ENCODE measurements around the gene APOL3. TPM values are rescaled to one million over a fixed set of nuclear protein-coding genes. Genes with fewer than 3 reads are reported as not detected.

APOL3 gene
- total and polyA plus RNA-seq, 2 of the 13 experiments (the other 11 are each of a cell fraction or from before 2014, with no cell fraction given), result 3.8 to 5.4 TPM

GRCh38 chr22:36156119-36156514 is 4.4 kb downstream of the APOL3 start (continued):
- TF ChIP-seq ARNT2 (CRISPR knock-in tag; IDR thresholded peaks at IDR 0.05; ENCODE audit: low read depth) (0 out of 2 replicates have a peak, but pooled peaks have one; percentile 36), ZSCAN22 (CRISPR knock-in tag; IDR thresholded peaks at IDR 0.05) (no peak), HMGXB4 (CRISPR knock-in tag; IDR thresholded peaks at IDR 0.05; ENCODE audit: borderline replicate concordance in 1 of 2, low read depth in 1 of 2) (no peak; a peak in 1 of 4 replicates), ARHGAP35 (CRISPR knock-in tag; IDR thresholded peaks at IDR 0.05; ENCODE audit: borderline replicate concordance) (no peak), ZNF512B (CRISPR knock-in tag; IDR thresholded peaks at IDR 0.05; ENCODE audit: borderline replicate concordance) (no peak), NFATC3 (CRISPR knock-in tag; IDR thresholded peaks at IDR 0.05) (no peak), CSRNP1 (CRISPR knock-in tag; IDR thresholded peaks at IDR 0.05) (no peak), BATF2 (CRISPR knock-in tag; IDR thresholded peaks at IDR 0.05) (no peak), AGO1 (IDR thresholded peaks at IDR 0.05; ENCODE audit: low read depth, low read length, poor library complexity, severe bottlenecking) (no peak), SAP130 (CRISPR knock-in tag; IDR thresholded peaks at IDR 0.05; ENCODE audit: low read depth) (no peak), NFKBIZ (CRISPR knock-in tag; IDR thresholded peaks at IDR 0.05) (no peak), ZBTB46 (CRISPR knock-in tag; IDR thresholded peaks at IDR 0.05; ENCODE audit: borderline replicate concordance) (no peak), PLRG1 (conservative IDR thresholded peaks at IDR 0.05) (no peak)

All from HepG2 (cell line).